ENCODE measurements around the gene HCST. TPM values are rescaled to one million over a fixed set of nuclear protein-coding genes. Genes with fewer than 3 reads are reported as not detected.
"Not testable (repeated sequence)": the region's sequence is repeated elsewhere in the genome, so short reads cannot be mapped to it uniquely, and the experiment has no call there.

Gene HCST
- total RNA-seq, 1 donor = 0.36 TPM

- DNase-seq (ENCODE audit: insufficient read length, low spot score, missing footprints) = peak; percentile 76
- Histone ChIP-seq H3K4me2 (ENCODE audit: insufficient read depth, low read length) (no peak overlapping the region), H4K20me1 (ENCODE audit: insufficient read depth, low read length) (no peaks in the 10 kb centered on the region), H3K4me3 (ENCODE audit: insufficient read depth, low read length) (no peak overlapping the region), H3K27ac (ENCODE audit: low read depth, low read length) (no peak overlapping the region), H3K27me3 (ENCODE audit: insufficient read depth, low read length) (no peaks in the 10 kb centered on the region), H3K36me3 (ENCODE audit: insufficient read depth, low read length) (peaks cover 51% of the 10 kb centered on the region), H3K4me1 (ENCODE audit: insufficient read depth, low read length) (no peaks in the 10 kb centered on the region), H3K79me2 (ENCODE audit: insufficient read depth, low read length) (no peaks in the 10 kb centered on the region), H3K9me3 (ENCODE audit: low read depth, low read length) (no peaks in the 10 kb centered on the region), H2AFZ (ENCODE audit: low read length) (no peak overlapping the region)
- no peak for TF ChIP-seq CTCF (IDR thresholded peaks at IDR 0.05; ENCODE audit: extremely low read depth, low read depth, low read length)
Measured at GRCh38 chr19:35890113-35890650, 12.1 kb upstream of the HCST start.

- not testable (repeated sequence) for H4K20me1 ChIP-seq (ENCODE audit: insufficient read depth, low read length); H3K79me2 ChIP-seq (ENCODE audit: insufficient read depth, low read length); DNase-seq (ENCODE audit: insufficient read length, low spot score, missing footprints); H3K27me3 ChIP-seq (ENCODE audit: insufficient read depth, low read length); H3K27ac ChIP-seq (ENCODE audit: low read depth, low read length); H3K4me3 ChIP-seq (ENCODE audit: insufficient read depth, low read length); H2AFZ ChIP-seq (ENCODE audit: low read length); H3K4me1 ChIP-seq (ENCODE audit: insufficient read depth, low read length); H3K9me3 ChIP-seq (ENCODE audit: low read depth, low read length); H3K4me2 ChIP-seq (ENCODE audit: insufficient read depth, low read length)
- peaks cover 62% of the 10 kb centered on the region for H3K36me3 ChIP-seq (ENCODE audit: insufficient read depth, low read length)
Measured at GRCh38 chr19:35891819-35892218, 10.5 kb upstream of the HCST start.

GRCh38 chr19:35894342-35894741 lies 8.0 kb upstream of the HCST start:
- no peak overlapping the region for H3K27ac ChIP-seq (ENCODE audit: low read depth, low read length)
- H3K27me3 ChIP-seq (ENCODE audit: insufficient read depth, low read length) = no peaks in the 10 kb centered on the region
- H3K79me2 ChIP-seq (ENCODE audit: insufficient read depth, low read length) = peaks cover 21% of the 10 kb centered on the region
- no peak for TF ChIP-seq CTCF (IDR thresholded peaks at IDR 0.05; ENCODE audit: extremely low read depth, low read depth, low read length)
- no peak overlapping the region for H2AFZ ChIP-seq (ENCODE audit: low read length)
- peaks cover 46% of the 10 kb centered on the region for H3K36me3 ChIP-seq (ENCODE audit: insufficient read depth, low read length)
- no peak overlapping the region for H3K4me3 ChIP-seq (ENCODE audit: insufficient read depth, low read length)
- H4K20me1 ChIP-seq (ENCODE audit: insufficient read depth, low read length) = no peaks in the 10 kb centered on the region
- DNase-seq (ENCODE audit: insufficient read length, low spot score, missing footprints) = no peak
- H3K4me1 ChIP-seq (ENCODE audit: insufficient read depth, low read length) = no peaks in the 10 kb centered on the region
- H3K9me3 ChIP-seq (ENCODE audit: low read depth, low read length) = no peaks in the 10 kb centered on the region
- H3K4me2 ChIP-seq (ENCODE audit: insufficient read depth, low read length) = no peak overlapping the region

GRCh38 chr19:35895911-35896642 lies 6.3 kb upstream of the HCST start:
- peaks cover 4% of the 10 kb centered on the region for H3K4me1 ChIP-seq (ENCODE audit: insufficient read depth, low read length)

More at GRCh38 chr19:35895911-35896642, 6.3 kb upstream of the HCST start:
- Histone ChIP-seq H3K9me3 (ENCODE audit: low read depth, low read length) (no peaks in the 10 kb centered on the region), H3K27me3 (ENCODE audit: insufficient read depth, low read length) (no peaks in the 10 kb centered on the region), H3K36me3 (ENCODE audit: insufficient read depth, low read length) (peaks cover 30% of the 10 kb centered on the region), H2AFZ (ENCODE audit: low read length) (no peak overlapping the region), H3K4me2 (ENCODE audit: insufficient read depth, low read length) (no peak overlapping the region), H3K4me3 (ENCODE audit: insufficient read depth, low read length) (no peak overlapping the region), H3K27ac (ENCODE audit: low read depth, low read length) (no peak overlapping the region), H3K79me2 (ENCODE audit: insufficient read depth, low read length) (peaks cover 21% of the 10 kb centered on the region), H4K20me1 (ENCODE audit: insufficient read depth, low read length) (no peaks in the 10 kb centered on the region)
- peak; percentile 9 for DNase-seq (ENCODE audit: insufficient read length, low spot score, missing footprints)
- no peak for TF ChIP-seq CTCF (IDR thresholded peaks at IDR 0.05; ENCODE audit: extremely low read depth, low read depth, low read length)

All from osteoblast (primary cell).